ENCODE data around the gene OSCAR.

GRCh38 chr19:54094426-54095000 lies 6.1 kb downstream of the OSCAR start:
- TF ChIP-seq CTCF (IDR thresholded peaks at IDR 0.05; ENCODE audit: insufficient read depth, low read depth, low read length) (no peak), EZH2 (IDR thresholded peaks at IDR 0.05; ENCODE audit: insufficient read depth, low read length) (no peak)
